GM19351 (cell line): ENCODE measurements around the gene SHB.
"Not testable (repeated sequence)": the region's sequence is repeated elsewhere in the genome, so short reads cannot be mapped to it uniquely, and the experiment has no call there.

Experiments
- ATAC-seq: cut with Tn5 transposase; IDR thresholded peaks from one replicate; pipeline ENCODE4 v1.9.1; 2021; ENCODE audit warnings: mild to moderate bottlenecking, moderate library complexity; ENCODE audit not compliant: unreplicated experiment

Gene SHB

GRCh38 chr9:38064842-38065368, 4.1 kb downstream of the SHB start:
- ATAC-seq: no peak

- no peak for ATAC-seq
Measured at GRCh38 chr9:38063363-38063707, 5.7 kb downstream of the SHB start.

GRCh38 chr9:38062498-38063362, 6.3 kb downstream of the SHB start:
- ATAC-seq: no peak

- no peak for ATAC-seq
Measured at GRCh38 chr9:38062106-38062497, 6.9 kb downstream of the SHB start.

- peak; percentile 77 for ATAC-seq
Measured at GRCh38 chr9:38061326-38061977, 7.6 kb downstream of the SHB start.

GRCh38 chr9:38060681-38061080, 8.3 kb downstream of the SHB start:
- no peak for ATAC-seq

- no peak for ATAC-seq
Measured at GRCh38 chr9:38059233-38059936, 9.6 kb downstream of the SHB start.

GRCh38 chr9:38058452-38059232, 10.4 kb downstream of the SHB start:
- no peak for ATAC-seq

- ATAC-seq: no peak
Measured at GRCh38 chr9:38057416-38058195, 11.4 kb downstream of the SHB start.

GRCh38 chr9:38054653-38055052, 14.4 kb downstream of the SHB start:
- no peak for ATAC-seq

GRCh38 chr9:38053697-38054461, 15.1 kb downstream of the SHB start:
- ATAC-seq: no peak

- no peak for ATAC-seq
Measured at GRCh38 chr9:38051780-38052546, 17.1 kb downstream of the SHB start.

GRCh38 chr9:38048316-38048969, 20.6 kb downstream of the SHB start:
- ATAC-seq: no peak

GRCh38 chr9:38047301-38048251, 21.5 kb downstream of the SHB start:
- no peak for ATAC-seq

- ATAC-seq: no peak
Measured at GRCh38 chr9:38046661-38047300, 22.2 kb downstream of the SHB start.

- ATAC-seq: not testable (repeated sequence)
Measured at GRCh38 chr9:38045939-38046338, 23.1 kb downstream of the SHB start.
